NK-92 (cell line): ENCODE results near the gene RAPGEF3.

Source experiments
- DNase-seq: peaks from one replicate; lab custom pipeline; 2025; ENCODE audit not compliant: unreplicated experiment; lab: John Stamatoyannopoulos, UW

The RAPGEF3 gene

GRCh38 chr12:47705229-47705565 lies 53.5 kb downstream of the RAPGEF3 start:
- DNase-seq, result no peak

GRCh38 chr12:47704719-47705118 lies 54.0 kb downstream of the RAPGEF3 start:
- no peak for DNase-seq

GRCh38 chr12:47700263-47700662 lies 58.4 kb downstream of the RAPGEF3 start:
- no peak for DNase-seq

- no peak for DNase-seq
Measured at GRCh38 chr12:47698631-47699030, 60.0 kb downstream of the RAPGEF3 start.

- DNase-seq, result no peak
Measured at GRCh38 chr12:47698055-47698454, 60.6 kb downstream of the RAPGEF3 start.

- no peak for DNase-seq
Measured at GRCh38 chr12:47689215-47689614, 69.5 kb downstream of the RAPGEF3 start.

- no peak for DNase-seq
Measured at GRCh38 chr12:47687636-47688035, 71.0 kb downstream of the RAPGEF3 start.

GRCh38 chr12:47686645-47687240 lies 71.9 kb downstream of the RAPGEF3 start:
- DNase-seq, result no peak
